ENCODE measurements around the gene TBCCD1. TPM values are rescaled to one million over a fixed set of nuclear protein-coding genes. Genes with fewer than 3 reads are reported as not detected.
"Not testable (repeated sequence)": the region's sequence is repeated elsewhere in the genome, so short reads cannot be mapped to it uniquely, and the experiment has no call there.

TBCCD1 gene
- total RNA-seq, 4 donors from 2014 or later: 10.0 to 18.9 (median 16.1) TPM

DNA sequence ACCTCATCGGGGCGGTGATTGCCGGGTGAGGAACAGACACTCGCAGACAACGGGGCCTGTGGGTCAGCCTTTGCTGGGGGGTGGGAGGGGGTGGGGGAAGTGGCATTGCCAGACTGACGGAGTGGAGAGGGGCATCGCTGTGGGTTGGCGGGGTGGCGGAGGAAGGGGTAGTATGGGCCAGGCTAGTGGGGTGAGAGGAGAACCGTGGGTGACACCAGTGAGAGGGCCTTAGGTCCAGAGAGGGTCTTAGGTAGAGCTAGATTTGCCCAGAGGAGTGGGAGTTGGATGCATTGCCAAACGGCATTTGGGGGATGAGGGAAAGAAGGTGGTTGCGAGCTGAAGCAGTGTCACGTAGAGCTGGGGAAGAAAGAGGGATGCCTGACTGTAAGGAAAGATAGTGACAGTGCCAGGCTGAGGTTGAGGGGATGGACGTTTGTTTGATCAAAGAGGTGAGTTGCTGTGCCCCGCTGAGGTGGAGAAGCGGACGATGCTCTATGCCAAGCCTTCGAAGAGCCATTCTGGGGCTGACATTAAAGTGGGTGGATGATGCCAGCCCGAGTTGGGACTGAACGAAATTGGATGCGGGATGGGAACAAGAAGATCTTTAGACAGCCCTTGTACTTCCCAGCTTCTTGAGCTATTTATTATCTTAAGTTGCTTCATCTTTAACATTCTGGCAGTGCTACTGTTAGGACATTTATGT, 4.0 kb upstream of the TBCCD1 start:
- no peak for DNase-seq (ENCODE audit: low spot score)
- ATAC-seq (ENCODE audit: low FRiP score): no peak
- TF ChIP-seq, protein P1, sequence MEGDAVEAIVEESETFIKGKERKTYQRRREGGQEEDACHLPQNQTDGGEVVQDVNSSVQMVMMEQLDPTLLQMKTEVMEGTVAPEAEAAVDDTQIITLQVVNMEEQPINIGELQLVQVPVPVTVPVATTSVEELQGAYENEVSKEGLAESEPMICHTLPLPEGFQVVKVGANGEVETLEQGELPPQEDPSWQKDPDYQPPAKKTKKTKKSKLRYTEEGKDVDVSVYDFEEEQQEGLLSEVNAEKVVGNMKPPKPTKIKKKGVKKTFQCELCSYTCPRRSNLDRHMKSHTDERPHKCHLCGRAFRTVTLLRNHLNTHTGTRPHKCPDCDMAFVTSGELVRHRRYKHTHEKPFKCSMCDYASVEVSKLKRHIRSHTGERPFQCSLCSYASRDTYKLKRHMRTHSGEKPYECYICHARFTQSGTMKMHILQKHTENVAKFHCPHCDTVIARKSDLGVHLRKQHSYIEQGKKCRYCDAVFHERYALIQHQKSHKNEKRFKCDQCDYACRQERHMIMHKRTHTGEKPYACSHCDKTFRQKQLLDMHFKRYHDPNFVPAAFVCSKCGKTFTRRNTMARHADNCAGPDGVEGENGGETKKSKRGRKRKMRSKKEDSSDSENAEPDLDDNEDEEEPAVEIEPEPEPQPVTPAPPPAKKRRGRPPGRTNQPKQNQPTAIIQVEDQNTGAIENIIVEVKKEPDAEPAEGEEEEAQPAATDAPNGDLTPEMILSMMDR (IDR thresholded peaks at IDR 0.05): no peak

DNA sequence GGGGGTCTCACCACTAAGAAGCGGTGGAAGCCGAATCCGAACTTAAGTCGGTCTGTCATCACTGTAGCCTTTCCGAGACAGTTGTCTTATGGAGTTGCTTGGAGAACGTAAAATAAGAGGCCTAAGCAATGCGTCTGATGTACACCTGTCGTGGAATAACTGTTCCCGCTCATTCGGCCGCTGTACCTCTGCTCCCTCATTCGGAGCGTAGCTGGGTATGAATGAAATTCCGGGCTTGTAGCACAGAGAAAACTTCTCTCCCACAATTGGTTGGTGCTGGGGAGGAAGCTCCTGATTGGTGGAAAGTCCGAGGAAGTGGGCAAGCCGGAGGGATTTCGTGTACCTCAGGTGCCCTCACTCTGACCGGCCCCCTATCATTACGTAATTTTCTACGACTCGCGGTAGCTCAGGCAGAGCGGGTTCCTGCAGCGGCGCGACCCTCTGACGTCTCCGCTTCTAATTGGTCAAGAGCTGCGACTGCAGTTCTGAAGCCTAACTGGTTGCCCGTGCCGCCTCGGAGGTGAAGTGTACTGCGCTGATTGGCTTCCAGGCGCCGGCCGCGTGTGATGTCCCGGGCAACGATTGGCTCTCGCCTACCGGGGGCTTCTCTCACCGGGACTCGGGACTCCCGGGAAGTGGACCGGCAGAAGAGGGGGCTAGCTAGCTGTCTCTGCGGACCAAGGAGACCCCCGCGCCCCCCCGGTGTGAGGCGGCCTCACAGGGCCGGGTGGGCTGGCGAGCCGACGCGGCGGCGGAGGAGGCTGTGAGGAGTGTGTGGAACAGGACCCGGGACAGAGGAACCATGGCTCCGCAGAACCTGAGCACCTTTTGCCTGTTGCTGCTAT, 3.2 kb upstream of the TBCCD1 start, which contains the start of gene DNAJB11:
DNAJB11 (plus strand) TSS at position 625 of the 845 bp plus-strand sequence; CDS start at position 803, 178 bp downstream.
- TF ChIP-seq, protein P1 (IDR thresholded peaks at IDR 0.05): no peak
- DNase-seq (ENCODE audit: low spot score) (peak; percentile 94), ATAC-seq (ENCODE audit: low FRiP score) (peak; percentile 94)

DNA sequence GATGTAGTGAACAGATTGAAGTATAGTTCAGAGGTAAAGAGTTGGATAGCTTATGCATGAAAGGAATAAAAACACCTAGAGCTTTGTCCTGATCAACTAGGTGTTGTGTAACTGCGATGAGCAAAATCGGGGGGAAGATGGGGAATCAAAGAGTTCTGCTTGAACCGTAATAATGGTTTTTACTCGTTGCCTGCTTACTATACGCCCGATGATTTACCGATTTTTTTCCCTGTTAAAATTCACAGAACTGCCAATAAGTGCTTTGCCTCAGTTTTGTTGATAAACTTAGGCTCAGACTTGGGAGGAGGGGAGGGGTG, 2.6 kb upstream of the TBCCD1 start:
- TF ChIP-seq, protein P1 (IDR thresholded peaks at IDR 0.05): no peak
- no peak for ATAC-seq (ENCODE audit: low FRiP score)
- no peak for DNase-seq (ENCODE audit: low spot score)

DNA sequence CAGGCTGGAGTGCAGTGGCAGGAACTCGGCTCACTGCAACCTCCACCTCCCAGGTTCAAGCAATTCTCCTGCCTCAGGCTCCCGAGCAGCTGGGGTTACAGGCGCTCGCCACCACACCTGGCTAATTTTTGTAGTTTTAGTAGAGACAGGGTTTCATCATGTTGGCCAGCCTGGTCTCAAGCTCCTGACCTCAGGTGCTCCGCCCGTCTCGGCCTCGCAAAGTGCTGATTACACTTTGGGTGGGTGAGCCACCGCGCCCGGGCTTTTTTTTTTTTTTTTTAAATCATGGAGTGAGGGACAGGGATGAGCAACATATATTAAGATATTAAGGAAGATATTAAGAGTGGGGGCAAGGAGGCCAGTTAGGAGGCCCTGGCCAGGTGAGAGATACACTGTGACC, 2.2 kb upstream of the TBCCD1 start:
- ATAC-seq (ENCODE audit: low FRiP score); DNase-seq (ENCODE audit: low spot score): not testable (repeated sequence)

DNA sequence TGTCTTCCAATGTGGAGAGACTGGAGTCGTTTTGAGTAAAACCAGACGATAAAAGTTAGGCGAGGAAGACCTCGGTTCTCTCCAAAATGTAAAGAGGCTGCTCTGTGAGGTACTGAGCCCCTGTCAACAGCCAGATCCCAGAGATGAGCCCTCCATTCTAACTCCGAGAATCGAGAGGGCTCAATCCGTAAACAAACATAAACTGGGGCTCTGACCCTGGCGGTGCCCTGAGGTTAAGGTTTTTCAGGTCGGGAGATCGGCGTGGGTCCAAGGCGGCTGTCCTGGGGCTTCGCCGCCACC, 417 bp downstream of the TBCCD1 start:
- TF ChIP-seq, protein P1 (IDR thresholded peaks at IDR 0.05): no peak

DNA sequence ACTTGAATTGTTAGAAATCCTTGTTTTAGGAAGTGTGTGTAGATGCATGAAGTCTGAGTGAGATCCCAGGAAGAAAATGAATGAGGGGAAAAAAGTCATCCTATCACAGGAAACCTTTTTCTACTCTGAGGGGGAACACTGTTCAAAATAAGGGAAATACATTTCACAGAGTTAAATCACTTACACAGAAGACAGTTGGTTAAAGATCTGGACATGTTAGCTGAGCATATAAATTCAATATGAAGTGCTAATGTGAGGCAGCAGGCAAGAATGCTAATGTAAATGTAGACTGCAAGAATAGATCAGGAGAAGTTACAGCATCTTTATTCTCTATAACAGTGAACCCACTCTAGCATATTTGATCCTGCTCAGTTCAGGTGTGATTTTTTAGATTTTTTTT, 2.6 kb downstream of the TBCCD1 start:
- DNase-seq (ENCODE audit: low spot score) (no peak), ATAC-seq (ENCODE audit: low FRiP score) (no peak)
- TF ChIP-seq, protein P1 (IDR thresholded peaks at IDR 0.05): no peak

More for the DNA sequence above, 417 bp downstream of the TBCCD1 start:
- ATAC-seq (ENCODE audit: low FRiP score) (no peak), DNase-seq (ENCODE audit: low spot score) (no peak)

DNA sequence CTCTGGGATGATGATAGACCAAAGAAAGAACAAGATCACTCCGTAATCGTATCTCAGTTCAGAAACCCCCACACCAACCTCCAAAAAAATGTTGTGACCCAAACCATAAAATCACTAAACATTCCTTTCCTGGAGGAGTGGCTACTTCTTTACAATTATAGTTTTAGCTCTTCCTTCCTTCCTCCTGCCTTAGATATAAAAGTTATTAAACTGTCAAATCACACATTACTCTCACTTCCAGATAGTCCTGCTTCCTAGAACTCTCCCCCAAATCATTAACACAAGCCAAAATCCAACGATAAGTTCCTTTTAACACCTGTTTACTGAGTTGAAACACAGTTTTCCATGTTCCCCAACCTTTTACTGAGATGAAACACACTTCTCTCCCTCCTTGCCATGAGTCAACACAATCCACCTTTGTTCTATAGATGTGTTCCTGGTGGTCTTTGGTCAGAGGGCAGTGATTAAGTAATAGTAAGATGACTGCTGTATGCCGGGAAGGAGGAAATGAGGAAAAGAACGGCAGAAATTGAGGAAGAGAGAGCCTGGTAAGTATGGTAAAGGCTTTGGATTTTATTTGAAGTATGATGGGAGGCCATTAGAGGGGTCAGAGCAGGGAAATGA, 14.6 kb downstream of the TBCCD1 start:
- TF ChIP-seq, protein P1 (IDR thresholded peaks at IDR 0.05): no peak
- ATAC-seq (ENCODE audit: low FRiP score) (no peak), DNase-seq (ENCODE audit: low spot score) (no peak)
